Gastrocnemius medialis (tissue), 4 donors: ENCODE measurements around the gene SLC16A14.

Experiments used
- POLR2A ChIP-seq, 2 donors: fragments of 450-650 bp; IDR thresholded peaks; one replicate each; pipeline ENCODE4 v1.6.1; 2017; ENCODE audit warnings: antibody characterized with exemption in 2 of 2, mild to moderate bottlenecking in 2 of 2, moderate library complexity in 2 of 2
- TF ChIP-seq, protein P1 (sequence below), 5 experiments: fragments of 450-650 bp in 3 of 5; fragments of 200-600 bp in 2 of 5; sonication (generic) in 2 of 5; IDR thresholded peaks in 4 of 5; conservative IDR thresholded peaks in 1 of 5; 1 replicate in 4 of 5; 2 replicates in 1 of 5; pipeline ENCODE4 v1.5.1; 2016 to 2019; ENCODE audit warnings: antibody characterized with exemption in 5 of 5, mild to moderate bottlenecking in 3 of 5, moderate library complexity in 3 of 5

DNA sequence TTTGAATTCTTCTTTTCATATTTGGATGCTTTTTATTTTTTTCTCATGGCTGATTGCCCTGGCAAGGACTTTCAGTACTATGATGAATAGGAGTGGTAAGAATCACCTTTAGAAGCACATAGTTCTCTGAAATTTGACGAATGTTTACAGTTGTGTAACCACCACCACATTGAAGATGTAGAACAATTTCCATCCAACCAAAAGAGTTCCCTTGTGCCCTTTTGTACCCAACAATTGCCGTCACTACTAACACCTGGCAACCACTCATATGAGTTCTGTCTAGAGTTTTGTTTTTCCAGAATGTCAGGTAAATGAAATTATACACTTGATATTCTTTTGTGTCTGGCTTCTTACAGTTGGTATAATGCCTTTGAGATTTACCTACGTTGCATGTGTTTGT, 28.7 kb upstream of the SLC16A14 start:
- TF ChIP-seq, protein P1, sequence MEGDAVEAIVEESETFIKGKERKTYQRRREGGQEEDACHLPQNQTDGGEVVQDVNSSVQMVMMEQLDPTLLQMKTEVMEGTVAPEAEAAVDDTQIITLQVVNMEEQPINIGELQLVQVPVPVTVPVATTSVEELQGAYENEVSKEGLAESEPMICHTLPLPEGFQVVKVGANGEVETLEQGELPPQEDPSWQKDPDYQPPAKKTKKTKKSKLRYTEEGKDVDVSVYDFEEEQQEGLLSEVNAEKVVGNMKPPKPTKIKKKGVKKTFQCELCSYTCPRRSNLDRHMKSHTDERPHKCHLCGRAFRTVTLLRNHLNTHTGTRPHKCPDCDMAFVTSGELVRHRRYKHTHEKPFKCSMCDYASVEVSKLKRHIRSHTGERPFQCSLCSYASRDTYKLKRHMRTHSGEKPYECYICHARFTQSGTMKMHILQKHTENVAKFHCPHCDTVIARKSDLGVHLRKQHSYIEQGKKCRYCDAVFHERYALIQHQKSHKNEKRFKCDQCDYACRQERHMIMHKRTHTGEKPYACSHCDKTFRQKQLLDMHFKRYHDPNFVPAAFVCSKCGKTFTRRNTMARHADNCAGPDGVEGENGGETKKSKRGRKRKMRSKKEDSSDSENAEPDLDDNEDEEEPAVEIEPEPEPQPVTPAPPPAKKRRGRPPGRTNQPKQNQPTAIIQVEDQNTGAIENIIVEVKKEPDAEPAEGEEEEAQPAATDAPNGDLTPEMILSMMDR (IDR thresholded peaks at IDR 0.05 in 4 of 5, conservative IDR thresholded peaks at IDR 0.05 in 1 of 5) = no peak
- TF ChIP-seq POLR2A (IDR thresholded peaks at IDR 0.05) = no peak
